Small intestine (tissue), 7 donors: ENCODE measurements around the gene SAPCD2. TPM values are rescaled to one million over a fixed set of nuclear protein-coding genes. Genes with fewer than 3 reads are reported as not detected.
A peak's percentile ranks its signal among the peaks of the same experiment; 100 is the strongest.

Source experiments
- DNase-seq, 2 donors: peaks; one replicate each; pipeline versions ENCODE4 v3.0.0 to v3.0.0-alpha.2; 2013
- FAIRE-seq: peaks from 2 replicates; lab custom pipeline; 2012; peaks lifted over from hg19 to GRCh38; lab: Jason Lieb, UNC
- H3K27ac ChIP-seq, 3 donors: one replicate each; pipeline ENCODE4 v1.5.1; 2013; ENCODE audit warnings: low read length in 2 of 3, mild to moderate bottlenecking in 2 of 3, control low read depth in 1 of 3, inconsistent platforms in 1 of 3, low read depth in 1 of 3, moderate library complexity in 1 of 3
- H3K27me3 ChIP-seq, 3 donors: one replicate each; pipeline ENCODE4 v1.6.1; 2013; ENCODE audit warnings: low read length in 3 of 3, inconsistent platforms in 1 of 3; ENCODE audit not compliant: control insufficient read depth in 3 of 3, insufficient read depth in 3 of 3
- H3K36me3 ChIP-seq, 3 donors: one replicate each; pipeline ENCODE4 v1.6.1; 2013; ENCODE audit warnings: low read length in 3 of 3, inconsistent platforms in 1 of 3, low read depth in 1 of 3, mild to moderate bottlenecking in 1 of 3, moderate library complexity in 1 of 3; ENCODE audit not compliant: control insufficient read depth in 3 of 3, insufficient read depth in 2 of 3
- H3K4me1 ChIP-seq, 3 donors: one replicate each; pipeline ENCODE4 v1.6.1; 2013; ENCODE audit warnings: low read length in 2 of 3, inconsistent platforms in 1 of 3, low read depth in 1 of 3, mild to moderate bottlenecking in 1 of 3, moderate library complexity in 1 of 3; ENCODE audit not compliant: control insufficient read depth in 3 of 3, insufficient read depth in 2 of 3
- H3K4me3 ChIP-seq, 3 donors: one replicate each; pipeline ENCODE4 v1.5.1; 2013; ENCODE audit warnings: low read length in 3 of 3, control low read depth in 1 of 3, inconsistent platforms in 1 of 3, low read depth in 1 of 3, mild to moderate bottlenecking in 1 of 3, moderate library complexity in 1 of 3
- H3K9me3 ChIP-seq, 2 donors: one replicate each; pipeline ENCODE4 v1.6.1; 2013; ENCODE audit warnings: low read depth in 1 of 2, low read length in 1 of 2; ENCODE audit not compliant: control insufficient read depth in 2 of 2, insufficient read depth in 1 of 2
- WGBS, 3 donors: extraction: QIAGEN DNeasy Blood & Tissue Kit; methylation state at CpG; one replicate each; pipeline ENCODE4 v1.1.7; 2013; 5-methylcytosine and 5-hydroxymethylcytosine counted together
- polyA plus RNA-seq, 4 donors: library from polyadenylated mRNA; stranded (reverse) in 3 of 4; unstranded in 1 of 4; fragments of 200-250 nt in 3 of 4; fragments of 120-200 nt in 1 of 4; gene quantifications; one replicate each; pipeline versions ENCODE4 v1.2.1 to v1.2.3, GENCODE V29; 2013
- donor health status: healthy with polysubstance abuse.
- donor health status: control.
- donor health status: control.
- donor health status: Bipolar disorder and iron deficiency.
- donor health status: healthy.

Gene SAPCD2
- polyA plus RNA-seq, 4 donors: 0.81 to 22.2 (median 7.0) TPM

DNA sequence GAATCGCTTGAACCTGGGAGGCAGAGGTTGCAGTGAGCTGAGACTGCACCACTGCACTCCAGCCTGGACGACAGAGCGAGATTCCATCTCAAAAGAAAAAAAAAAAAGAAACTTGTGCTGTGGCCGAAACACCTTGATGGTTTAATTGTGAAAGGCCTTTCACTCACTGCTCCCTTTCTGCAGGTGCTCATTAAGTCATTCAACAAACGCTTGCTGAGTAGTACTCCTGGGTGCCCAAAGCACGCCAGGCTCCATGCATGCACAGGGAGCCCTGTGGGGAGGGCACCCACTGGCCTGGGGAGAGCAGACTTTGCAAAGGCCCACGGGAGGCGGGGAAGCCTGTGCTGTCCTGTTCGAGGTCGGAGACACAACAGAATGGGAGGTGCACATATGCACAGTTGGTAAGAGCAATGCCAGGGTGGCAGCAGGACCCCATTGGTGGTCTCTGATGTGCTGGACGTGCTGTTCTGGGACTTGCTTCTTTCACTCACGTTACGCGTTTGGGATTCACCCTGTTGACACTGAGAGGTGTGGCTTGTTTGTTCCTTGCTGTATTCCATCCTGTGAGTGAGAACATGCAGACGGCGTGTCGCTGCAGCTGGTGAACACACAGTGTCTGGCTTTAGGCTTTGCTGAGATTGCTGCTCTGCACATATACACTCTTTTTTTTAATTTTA is 13.5 kb downstream of the SAPCD2 start:
- Histone ChIP-seq H3K9me3 (no peaks in the 10 kb centered on the region), H3K4me3 (no peak overlapping the region), H3K36me3 (no peaks in the 10 kb centered on the region), H3K27me3 (peaks cover 0 to 11% (median 6%) of the 10 kb centered on the region in 3 donors), H3K4me1 (peaks cover 4 to 32% (median 6%) of the 10 kb centered on the region in 3 donors), H3K27ac (no peak overlapping the region)
- WGBS, 3 donors: 33 to 60% (median 49%) methylated on average over 17 of the region's 17 CpGs
- no peak for DNase-seq
- no peak for FAIRE-seq

GRCh38 chr9:137055385-137056364 is 14.7 kb downstream of the SAPCD2 start:
- FAIRE-seq (no peak), DNase-seq (peak; percentile 94 to 96)
- peaks cover 0 to 16% (median 6%) of the 10 kb centered on the region in 3 donors for H3K27me3 ChIP-seq
- peak overlapping the region in 2 of 3 donors; percentile 64 to 66 for H3K4me3 ChIP-seq
- H3K27ac ChIP-seq: peak overlapping the region; percentile 82 to 99 (median 83)
- peaks cover 0 to under 1% (median 0%) of the 10 kb centered on the region in 3 donors for H3K36me3 ChIP-seq
- no peaks in the 10 kb centered on the region for H3K9me3 ChIP-seq
- 11 to 26% (median 25%) methylated on average over 24 to 28 of the region's 28 CpGs for WGBS, 3 donors
- peaks cover 4 to 32% (median 6%) of the 10 kb centered on the region in 3 donors for H3K4me1 ChIP-seq

DNA sequence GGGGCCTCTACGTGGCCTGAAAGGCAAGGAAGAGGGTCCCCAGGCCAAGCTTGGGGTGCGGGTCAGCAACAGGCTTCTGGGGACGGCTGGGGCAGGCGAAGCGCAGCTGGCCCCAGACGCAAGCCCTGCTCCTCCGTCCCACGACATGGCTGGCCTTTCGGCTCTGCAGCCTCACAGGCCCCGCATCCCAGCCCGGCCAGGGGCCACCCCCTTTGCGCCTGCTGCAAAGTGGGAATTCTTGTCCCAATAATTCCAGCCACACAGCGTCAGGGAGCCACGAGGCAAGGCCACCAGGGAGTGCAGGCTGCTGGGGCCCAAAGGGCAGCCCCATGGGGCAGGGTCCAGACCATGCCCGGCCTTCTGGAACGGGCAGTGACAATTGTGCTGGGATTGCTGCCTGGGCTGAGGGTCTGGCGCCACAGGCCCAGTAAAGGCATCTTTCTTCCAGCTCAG is 15.4 kb downstream of the SAPCD2 start:
- Histone ChIP-seq H3K9me3 (no peaks in the 10 kb centered on the region), H3K27ac (peak overlapping the region; percentile 82 to 99 (median 83)), H3K4me3 (peak overlapping the region in 2 of 3 donors; percentile 64 to 66), H3K4me1 (peaks cover 4 to 32% (median 6%) of the 10 kb centered on the region in 3 donors), H3K36me3 (peaks cover 0 to 3% (median 0%) of the 10 kb centered on the region in 3 donors), H3K27me3 (peaks cover 0 to 23% (median 8%) of the 10 kb centered on the region in 3 donors)
- FAIRE-seq (no peak), DNase-seq (peak; percentile 73)
- WGBS, 3 donors: 32 to 52% (median 45%) methylated on average over 15 to 17 of the region's 17 CpGs

DNA sequence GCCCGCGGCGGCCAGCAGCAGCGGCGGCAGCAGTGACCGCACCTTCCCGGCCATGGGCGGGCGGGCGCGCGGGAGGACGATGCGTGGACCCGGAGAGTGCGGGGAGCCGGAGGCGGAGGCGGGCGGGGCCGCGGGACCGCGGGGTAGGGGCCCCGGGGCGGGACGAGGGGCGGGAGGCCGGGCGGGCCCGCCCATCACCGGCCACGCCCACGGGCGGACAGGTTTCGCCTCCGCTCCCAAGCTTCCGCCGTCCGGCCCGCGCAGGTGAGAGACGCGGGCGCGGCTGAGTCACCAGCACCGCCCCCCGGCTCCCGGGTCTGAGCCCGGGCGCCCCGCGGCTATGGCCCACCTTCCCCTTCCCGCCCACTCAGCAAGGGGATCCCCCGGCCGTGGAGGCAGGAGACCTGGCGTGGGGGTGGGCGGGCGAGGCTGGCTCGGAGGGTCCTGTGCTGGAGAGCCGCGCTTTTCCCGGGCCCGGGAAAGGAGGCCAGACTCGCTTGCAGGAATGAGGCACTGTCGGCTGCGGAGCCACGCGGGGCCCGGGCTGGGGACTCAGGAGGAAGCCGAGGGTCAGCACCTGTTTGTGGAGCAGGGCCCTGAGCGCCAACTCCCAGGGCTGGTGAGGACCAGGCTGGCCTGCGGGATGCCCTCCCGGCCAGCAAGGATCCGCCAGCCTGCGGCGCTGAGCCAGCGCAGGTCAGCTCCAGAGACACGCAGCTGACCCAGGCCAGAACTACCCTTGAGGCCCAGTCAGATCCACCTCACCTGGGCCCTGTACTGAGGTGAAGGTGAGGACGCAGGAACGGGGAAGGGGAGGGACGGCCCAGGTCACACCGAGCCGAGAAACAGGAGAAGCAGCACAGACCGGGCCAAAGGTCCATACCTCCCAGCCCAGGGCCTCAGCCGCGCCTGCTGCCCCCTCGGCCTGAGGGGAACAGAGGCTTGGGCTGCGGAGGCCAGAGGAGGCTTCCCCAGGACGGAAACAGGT is 16.1 kb downstream of the SAPCD2 start, which contains the start of gene ENTPD2:
Gene ENTPD2 (minus strand): TSS at position 118 of the 988 bp plus-strand sequence. CDS start 64 bp downstream, at position 54.
- peak within 1 kb of the TSS; percentile 20 to 66 (median 64) for H3K4me3 ChIP-seq
- peaks cover 0 to 30% (median 14%) of the 10 kb centered on the region in 3 donors for H3K27me3 ChIP-seq
- no peaks in the 10 kb centered on the region for H3K9me3 ChIP-seq
- peaks cover 4 to 32% (median 6%) of the 10 kb centered on the region in 3 donors for H3K4me1 ChIP-seq
- peaks cover 0 to 3% (median 0%) of the 10 kb centered on the region in 3 donors for H3K36me3 ChIP-seq
- H3K27ac ChIP-seq: peak within 1 kb of the TSS; percentile 82 to 99 (median 83)
- FAIRE-seq: no peak
- WGBS, 3 donors: 12 to 18% (median 16%) methylated on average over 37 to 90 of the region's 90 CpGs
- DNase-seq: peak; percentile 88 to 92

DNA sequence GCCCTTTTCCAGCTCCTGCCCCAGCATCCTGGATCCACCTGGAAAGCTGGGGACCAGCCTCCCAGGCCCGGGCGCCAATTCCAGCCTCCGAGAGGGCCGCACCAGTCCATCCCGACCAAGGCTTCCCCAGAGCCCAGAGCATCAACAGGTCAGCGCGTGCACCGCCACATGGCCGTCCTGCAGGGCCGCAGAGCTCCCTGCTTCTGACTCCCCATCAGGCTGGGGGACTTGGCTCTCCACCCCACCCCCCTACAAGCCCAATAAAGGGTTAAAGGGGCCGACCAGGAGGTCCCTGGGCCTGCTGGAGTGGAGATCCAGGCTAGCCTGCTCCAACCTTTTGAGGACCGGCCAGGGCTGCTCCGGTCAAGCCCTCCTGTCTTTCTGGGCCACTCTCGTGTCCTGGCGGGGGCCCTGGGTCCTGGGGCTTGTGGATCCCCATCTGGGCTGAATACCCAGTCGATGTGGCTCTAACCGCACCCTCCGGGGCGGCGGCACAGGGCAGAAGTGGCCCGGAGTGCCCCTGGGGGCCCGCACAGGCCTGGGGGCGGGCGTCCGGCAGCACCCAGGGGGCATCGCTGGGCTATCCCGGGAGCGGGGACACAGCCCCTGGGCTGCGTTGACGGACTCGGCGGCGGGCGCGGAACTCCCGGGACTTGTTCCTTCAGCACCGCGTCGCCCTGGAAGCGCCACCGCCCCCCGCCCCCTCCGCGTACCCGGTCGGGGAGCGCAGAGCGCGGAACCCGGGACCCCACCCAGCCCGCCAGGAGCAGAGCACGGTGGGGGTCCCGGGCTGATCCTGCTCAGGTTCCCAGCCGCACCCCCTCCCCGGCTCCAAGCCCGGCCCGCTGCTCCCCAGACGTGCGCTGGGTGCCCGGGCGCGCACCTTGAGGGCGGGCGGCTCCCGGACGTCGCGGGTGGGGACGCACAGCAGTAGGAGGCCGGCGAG is 17.1 kb downstream of the SAPCD2 start:
- 14 to 21% (median 14%) methylated on average over 48 to 71 of the region's 71 CpGs for WGBS, 3 donors
- H3K27me3 ChIP-seq: peaks cover 0 to 39% (median 14%) of the 10 kb centered on the region in 3 donors
- DNase-seq: no peak

DNA sequence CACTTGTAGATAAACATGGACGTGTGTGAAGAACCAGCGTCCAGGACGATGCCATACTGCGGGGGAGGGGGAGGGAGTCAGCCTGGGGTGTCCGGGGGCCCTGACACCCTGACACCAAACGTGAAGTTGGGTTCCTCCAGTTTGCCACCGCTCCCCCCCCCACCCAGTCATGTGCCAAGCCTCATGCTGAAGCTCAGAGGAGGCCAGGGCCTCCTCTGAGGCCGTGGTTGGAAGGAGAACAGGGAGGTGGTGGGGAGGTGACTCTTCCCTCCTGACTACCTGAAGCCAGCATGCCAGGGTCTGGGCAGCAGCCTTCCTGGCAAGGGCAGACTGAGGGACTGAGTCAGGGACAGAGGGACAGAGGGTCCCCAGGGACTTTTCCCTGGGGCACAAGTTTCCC is 18.1 kb downstream of the SAPCD2 start:
- DNase-seq (no peak), FAIRE-seq (no peak)
- H3K4me1 ChIP-seq: peaks cover 4 to 32% (median 6%) of the 10 kb centered on the region in 3 donors
- 75 to 86% (median 86%) methylated on average over 7 to 8 of the region's 8 CpGs for WGBS, 3 donors
- peaks cover 0 to 48% (median 16%) of the 10 kb centered on the region in 3 donors for H3K27me3 ChIP-seq
- no peaks in the 10 kb centered on the region for H3K9me3 ChIP-seq
- no peak overlapping the region for H3K4me3 ChIP-seq
- peaks cover 0 to 3% (median 0%) of the 10 kb centered on the region in 3 donors for H3K36me3 ChIP-seq
- no peak overlapping the region for H3K27ac ChIP-seq

More for the DNA sequence above, 17.1 kb downstream of the SAPCD2 start:
- Histone ChIP-seq H3K36me3 (peaks cover 0 to 3% (median 0%) of the 10 kb centered on the region in 3 donors), H3K4me3 (peak overlapping the region in 2 of 3 donors; percentile 13 to 66), H3K9me3 (no peaks in the 10 kb centered on the region), H3K27ac (no peak overlapping the region), H3K4me1 (peaks cover 4 to 32% (median 6%) of the 10 kb centered on the region in 3 donors)
- no peak for FAIRE-seq
